Neural cell (in vitro differentiated cells): ENCODE results near the gene PCGF5. TPM values are rescaled to one million over a fixed set of nuclear protein-coding genes. Genes with fewer than 3 reads are reported as not detected.

Experiments
- H2AFZ ChIP-seq: fragments of 200-600, 300-800 bp; sonication (generic), shearing (Covaris generic); 2 replicates; pipeline ENCODE4 v1.6.0; 2014; ENCODE audit warnings: low read depth, mild to moderate bottlenecking, antibody characterized with exemption, low read length, moderate library complexity
- H3F3A ChIP-seq: fragments of 200-600 bp; shearing (Covaris generic); 2 replicates; pipeline ENCODE4 v1.6.1; 2016; ENCODE audit warnings: mild to moderate bottlenecking, moderate library complexity, mixed read lengths, antibody characterized with exemption, low read length; ENCODE audit not compliant: insufficient read depth, poor library complexity, severe bottlenecking
- H3K27ac ChIP-seq: fragments of 200-600, 300-800 bp; sonication (generic), shearing (Covaris generic); 2 replicates; pipeline ENCODE4 v1.5.1; 2014; ENCODE audit warnings: mild to moderate bottlenecking, low read length, moderate library complexity
- H3K27me3 ChIP-seq: fragments of 300-800, 200-600 bp; sonication (generic), shearing (Covaris generic); 2 replicates; pipeline ENCODE4 v1.6.0; 2014; ENCODE audit warnings: mild to moderate bottlenecking, low read depth, low read length, moderate library complexity; ENCODE audit not compliant: insufficient read depth
- H3K36me3 ChIP-seq: fragments of 300-800, 200-600 bp; sonication (generic), shearing (Covaris generic); 2 replicates; pipeline ENCODE4 v1.5.1; 2014; ENCODE audit warnings: mild to moderate bottlenecking, antibody characterized with exemption, low read length, moderate library complexity; ENCODE audit not compliant: insufficient read depth
- H3K4me2 ChIP-seq: fragments of 300-800, 200-600 bp; sonication (generic), shearing (Covaris generic); 2 replicates; pipeline ENCODE4 v1.6.0; 2014; ENCODE audit warnings: mild to moderate bottlenecking, low read length
- H3K4me3 ChIP-seq: fragments of 300-800, 200-600 bp; sonication (generic), shearing (Covaris generic); 2 replicates; pipeline ENCODE4 v1.5.1; 2014; ENCODE audit warnings: mild to moderate bottlenecking, low read length, moderate library complexity
- H3K79me2 ChIP-seq: fragments of 200-600 bp; shearing (Covaris generic); replicated peaks from 2 replicates; pipeline ENCODE4 v1.6.0; 2014; ENCODE audit warnings: mild to moderate bottlenecking, low read length, moderate library complexity; ENCODE audit not compliant: insufficient read depth
- H3K9ac ChIP-seq: fragments of 300-800, 200-600 bp; sonication (generic), shearing (Covaris generic); 2 replicates; pipeline ENCODE4 v1.6.1; 2016; ENCODE audit warnings: mild to moderate bottlenecking, low read length, mixed read lengths
- H3K9me2 ChIP-seq: fragments of 200-600 bp; shearing (Covaris generic); 2 replicates; pipeline ENCODE4 v1.6.1; 2016; ENCODE audit warnings: mild to moderate bottlenecking, low read length, mixed read lengths; ENCODE audit not compliant: insufficient read depth
- H3K9me3 ChIP-seq: fragments of 200-600, 300-800 bp; sonication (generic), shearing (Covaris generic); 2 replicates; pipeline ENCODE4 v1.6.1; 2016; ENCODE audit warnings: mild to moderate bottlenecking, mixed run types, low read length, moderate library complexity, mixed read lengths
- H4K20me1 ChIP-seq: fragments of 200-600 bp; shearing (Covaris generic); 2 replicates; pipeline ENCODE4 v1.6.1; 2016; ENCODE audit warnings: mild to moderate bottlenecking, mixed run types; ENCODE audit not compliant: insufficient read depth
- EP300 ChIP-seq: fragments of 450-650 bp; conservative IDR thresholded peaks from 2 replicates; pipeline ENCODE4 v1.6.1; 2014; ENCODE audit warnings: antibody characterized with exemption, mild to moderate bottlenecking, moderate library complexity; ENCODE audit not compliant: poor library complexity, severe bottlenecking
- EZH2 ChIP-seq: fragments of 200-600, 300-800 bp; shearing (Covaris generic), sonication (generic); IDR thresholded peaks from 2 replicates; pipeline ENCODE4 v1.6.1; 2014; ENCODE audit warnings: antibody characterized with exemption, low read length, borderline replicate concordance, mild to moderate bottlenecking; ENCODE audit not compliant: insufficient read depth, poor library complexity, severe bottlenecking
- MXI1 ChIP-seq: fragments of 450-650 bp; conservative IDR thresholded peaks from 2 replicates; pipeline ENCODE4 v1.6.1; 2014; ENCODE audit warnings: antibody characterized with exemption, mild to moderate bottlenecking; ENCODE audit not compliant: poor library complexity, severe bottlenecking
- POLR2AphosphoS5 ChIP-seq: IDR thresholded peaks from 2 replicates; pipeline ENCODE4 v1.6.1; 2012
- RAD21 ChIP-seq: fragments of 450-650 bp; conservative IDR thresholded peaks from 2 replicates; pipeline ENCODE4 v1.6.1; 2014; ENCODE audit warnings: antibody characterized with exemption, mild to moderate bottlenecking, moderate library complexity
- SMC3 ChIP-seq: fragments of 450-650 bp; conservative IDR thresholded peaks from 2 replicates; pipeline ENCODE4 v1.6.1; 2014; ENCODE audit warnings: antibody characterized with exemption, mild to moderate bottlenecking, moderate library complexity; ENCODE audit not compliant: poor library complexity
- TAF1 ChIP-seq: IDR thresholded peaks from 2 replicates; pipeline ENCODE4 v1.6.1; 2012; ENCODE audit warnings: low read depth
- polyA plus RNA-seq: library from polyadenylated mRNA; depleted of rRNA; stranded (reverse); fragments of >200 nt; gene quantifications from 2 replicates; pipeline ENCODE4 v1.2.3, GENCODE V29; 2014
- TF ChIP-seq, protein P1 (sequence below): fragments of 450-650 bp; IDR thresholded peaks from 2 replicates; pipeline ENCODE4 v1.5.1; 2014; ENCODE audit warnings: antibody characterized with exemption, mild to moderate bottlenecking, moderate library complexity; ENCODE audit not compliant: poor library complexity, severe bottlenecking
- TF ChIP-seq, protein P2 (sequence below): IDR thresholded peaks from 2 replicates; pipeline ENCODE4 v1.6.1; 2012; ENCODE audit warnings: borderline replicate concordance

The PCGF5 gene
- polyA plus RNA-seq, 1 donor from 2014 or later: 5.6 TPM

DNA sequence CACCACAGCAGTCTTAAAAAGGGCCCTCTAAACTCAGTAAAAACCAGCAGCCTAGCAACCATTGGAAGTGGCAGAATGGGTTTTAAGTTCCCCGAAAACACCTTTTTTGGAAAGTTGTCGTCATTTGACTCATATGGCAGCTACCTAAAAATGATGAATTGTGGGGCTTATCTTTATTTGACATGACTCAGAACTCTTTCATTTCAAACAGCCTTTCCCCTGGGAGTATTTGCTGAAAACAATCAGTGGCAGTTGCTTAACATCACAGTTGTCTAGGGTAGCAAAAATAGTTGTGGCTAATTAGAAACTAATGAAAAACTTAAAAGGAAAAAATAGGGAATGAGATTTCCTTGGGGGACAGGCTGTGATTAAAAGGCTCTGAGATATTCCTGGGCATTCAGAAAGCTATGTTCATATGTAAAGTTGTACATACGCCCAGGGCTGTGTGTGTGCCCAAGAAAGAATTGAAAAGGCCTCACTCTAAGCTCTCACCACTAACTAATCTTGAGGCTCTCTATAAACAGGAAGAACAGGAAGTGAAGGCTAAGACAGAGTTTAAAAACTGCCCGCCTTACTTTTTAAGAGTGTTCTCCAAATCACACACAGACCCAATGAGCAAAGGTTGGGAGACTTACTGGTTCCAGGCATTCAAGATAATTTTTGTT is 108.0 kb downstream of the PCGF5 start:
- no peaks in the 10 kb centered on the region for H3K79me2 ChIP-seq
- H3K9me2 ChIP-seq: no peaks in the 10 kb centered on the region
- H2AFZ ChIP-seq: no peak overlapping the region
- H4K20me1 ChIP-seq: no peaks in the 10 kb centered on the region
- TF ChIP-seq SMC3 (no peak), EP300 (no peak), POLR2AphosphoS5 (no peak), MXI1 (no peak), TAF1 (no peak), RAD21 (no peak), EZH2 (no peak)
- TF ChIP-seq, protein P1, sequence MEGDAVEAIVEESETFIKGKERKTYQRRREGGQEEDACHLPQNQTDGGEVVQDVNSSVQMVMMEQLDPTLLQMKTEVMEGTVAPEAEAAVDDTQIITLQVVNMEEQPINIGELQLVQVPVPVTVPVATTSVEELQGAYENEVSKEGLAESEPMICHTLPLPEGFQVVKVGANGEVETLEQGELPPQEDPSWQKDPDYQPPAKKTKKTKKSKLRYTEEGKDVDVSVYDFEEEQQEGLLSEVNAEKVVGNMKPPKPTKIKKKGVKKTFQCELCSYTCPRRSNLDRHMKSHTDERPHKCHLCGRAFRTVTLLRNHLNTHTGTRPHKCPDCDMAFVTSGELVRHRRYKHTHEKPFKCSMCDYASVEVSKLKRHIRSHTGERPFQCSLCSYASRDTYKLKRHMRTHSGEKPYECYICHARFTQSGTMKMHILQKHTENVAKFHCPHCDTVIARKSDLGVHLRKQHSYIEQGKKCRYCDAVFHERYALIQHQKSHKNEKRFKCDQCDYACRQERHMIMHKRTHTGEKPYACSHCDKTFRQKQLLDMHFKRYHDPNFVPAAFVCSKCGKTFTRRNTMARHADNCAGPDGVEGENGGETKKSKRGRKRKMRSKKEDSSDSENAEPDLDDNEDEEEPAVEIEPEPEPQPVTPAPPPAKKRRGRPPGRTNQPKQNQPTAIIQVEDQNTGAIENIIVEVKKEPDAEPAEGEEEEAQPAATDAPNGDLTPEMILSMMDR: no peak
- TF ChIP-seq, protein P2, sequence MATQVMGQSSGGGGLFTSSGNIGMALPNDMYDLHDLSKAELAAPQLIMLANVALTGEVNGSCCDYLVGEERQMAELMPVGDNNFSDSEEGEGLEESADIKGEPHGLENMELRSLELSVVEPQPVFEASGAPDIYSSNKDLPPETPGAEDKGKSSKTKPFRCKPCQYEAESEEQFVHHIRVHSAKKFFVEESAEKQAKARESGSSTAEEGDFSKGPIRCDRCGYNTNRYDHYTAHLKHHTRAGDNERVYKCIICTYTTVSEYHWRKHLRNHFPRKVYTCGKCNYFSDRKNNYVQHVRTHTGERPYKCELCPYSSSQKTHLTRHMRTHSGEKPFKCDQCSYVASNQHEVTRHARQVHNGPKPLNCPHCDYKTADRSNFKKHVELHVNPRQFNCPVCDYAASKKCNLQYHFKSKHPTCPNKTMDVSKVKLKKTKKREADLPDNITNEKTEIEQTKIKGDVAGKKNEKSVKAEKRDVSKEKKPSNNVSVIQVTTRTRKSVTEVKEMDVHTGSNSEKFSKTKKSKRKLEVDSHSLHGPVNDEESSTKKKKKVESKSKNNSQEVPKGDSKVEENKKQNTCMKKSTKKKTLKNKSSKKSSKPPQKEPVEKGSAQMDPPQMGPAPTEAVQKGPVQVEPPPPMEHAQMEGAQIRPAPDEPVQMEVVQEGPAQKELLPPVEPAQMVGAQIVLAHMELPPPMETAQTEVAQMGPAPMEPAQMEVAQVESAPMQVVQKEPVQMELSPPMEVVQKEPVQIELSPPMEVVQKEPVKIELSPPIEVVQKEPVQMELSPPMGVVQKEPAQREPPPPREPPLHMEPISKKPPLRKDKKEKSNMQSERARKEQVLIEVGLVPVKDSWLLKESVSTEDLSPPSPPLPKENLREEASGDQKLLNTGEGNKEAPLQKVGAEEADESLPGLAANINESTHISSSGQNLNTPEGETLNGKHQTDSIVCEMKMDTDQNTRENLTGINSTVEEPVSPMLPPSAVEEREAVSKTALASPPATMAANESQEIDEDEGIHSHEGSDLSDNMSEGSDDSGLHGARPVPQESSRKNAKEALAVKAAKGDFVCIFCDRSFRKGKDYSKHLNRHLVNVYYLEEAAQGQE: no peak
- H3K27me3 ChIP-seq: no peaks in the 10 kb centered on the region
- no peak overlapping the region for H3K4me2 ChIP-seq
- no peaks in the 10 kb centered on the region for H3F3A ChIP-seq
- H3K9me3 ChIP-seq: no peaks in the 10 kb centered on the region
- no peaks in the 10 kb centered on the region for H3K36me3 ChIP-seq
- no peak overlapping the region for H3K27ac ChIP-seq
- H3K9ac ChIP-seq: no peak overlapping the region
- no peak overlapping the region for H3K4me3 ChIP-seq

Other genes with a start within 250 kb of the PCGF5 start
- 78.8 and 87.6 TPM in 2 replicates for gene HECTD2, start 189.7 kb downstream of the PCGF5 start, polyA plus RNA-seq